GM18526 (cell line): Measurements from ENCODE around the gene DIP2C.

Source experiments
- POLR2A ChIP-seq: IDR thresholded peaks from 3 replicates; pipeline ENCODE4 v1.6.1; 2011; ENCODE audit not compliant: insufficient read length; ENCODE audit errors: extremely low read depth

The DIP2C gene

GRCh38 chr10:617471-617870 lies 72.0 kb downstream of the DIP2C start:
- TF ChIP-seq POLR2A = no peak

- no peak for TF ChIP-seq POLR2A
These were observed 73.8 kb downstream of the DIP2C start for GRCh38 chr10:615583-616152.

- no peak for TF ChIP-seq POLR2A
These were observed 74.5 kb downstream of the DIP2C start for GRCh38 chr10:614790-615582.

- TF ChIP-seq POLR2A = no peak
These were observed 75.2 kb downstream of the DIP2C start for GRCh38 chr10:614139-614711.

GRCh38 chr10:613271-614138 lies 76.0 kb downstream of the DIP2C start:
- TF ChIP-seq POLR2A = no peak

- no peak for TF ChIP-seq POLR2A
These were observed 76.8 kb downstream of the DIP2C start for GRCh38 chr10:612696-613095.

- TF ChIP-seq POLR2A = no peak
These were observed 79.5 kb downstream of the DIP2C start for GRCh38 chr10:609868-610545.

GRCh38 chr10:609262-609658 lies 80.2 kb downstream of the DIP2C start:
- TF ChIP-seq POLR2A = no peak

GRCh38 chr10:608331-609261 lies 80.9 kb downstream of the DIP2C start:
- TF ChIP-seq POLR2A = no peak

GRCh38 chr10:607545-608185 lies 81.8 kb downstream of the DIP2C start:
- no peak for TF ChIP-seq POLR2A

GRCh38 chr10:606762-607544 lies 82.5 kb downstream of the DIP2C start:
- no peak for TF ChIP-seq POLR2A

- TF ChIP-seq POLR2A = no peak
These were observed 83.7 kb downstream of the DIP2C start for GRCh38 chr10:605632-606325.
